GM12878 (cell line): Measurements from ENCODE around the gene DOK7. TPM values are rescaled to one million over a fixed set of nuclear protein-coding genes. Genes with fewer than 3 reads are reported as not detected.

ENCODE experiments used
- ATAC-seq: fragments of 200-7000 bp; cut with Tn5 transposase; 3 replicates; pipeline ENCODE4 v1.9.1; 2020; ENCODE audit warnings: mild to moderate bottlenecking, moderate library complexity
- BruUV-seq: library from RNA; stranded (reverse); fragments of 400-500 nt; replicated peaks from 2 replicates; lab custom pipeline; 2021; lab: Mats Ljungman, UMichigan
- CTCF ChIA-PET: fragments of 300-600 bp; sonication (Branson Sonifier 250); formaldehyde crosslinking; extraction: SDS; loops from one replicate; lab custom pipeline; 2021; ENCODE audit warnings: inconsistent platforms; lab: Yijun Ruan, JAX
- POLR2A ChIA-PET: fragments of 350-600 bp; formaldehyde crosslinking; extraction: SDS; loops from one replicate; lab custom pipeline; 2021; ENCODE audit warnings: inconsistent platforms; lab: Charles Lee
- RAD21 ChIA-PET: fragments of 300-600 bp; sonication (Branson Sonifier 250); formaldehyde crosslinking; loops from one replicate; lab custom pipeline; 2023; ENCODE audit warnings: antibody characterized with exemption; ENCODE audit not compliant: unreplicated experiment; lab: Charles Lee
- SMC1A ChIA-PET: fragments of 300-600 bp; sonication (Branson Sonifier 250); formaldehyde crosslinking; loops from one replicate; lab custom pipeline; 2023; ENCODE audit not compliant: unreplicated experiment, uncharacterized antibody; lab: Charles Lee
- DNase-seq: peaks from one replicate; pipeline ENCODE4 v3.0.0-alpha.2; 2011; ENCODE audit warnings: low read depth, low spot score
- FAIRE-seq: peaks from 3 replicates; lab custom pipeline; 2011; peaks lifted over from hg19 to GRCh38; lab: Jason Lieb, UNC
- H2AFZ ChIP-seq: 2 replicates; pipeline ENCODE4 v1.6.0; 2011; ENCODE audit warnings: low read depth, low read length, control low read depth; ENCODE audit not compliant: control insufficient read depth
- H3K27ac ChIP-seq: 2 replicates; pipeline ENCODE4 v1.5.1; 2011; ENCODE audit warnings: control low read depth; ENCODE audit not compliant: control insufficient read depth, insufficient read depth
- H3K27me3 ChIP-seq, 2 experiments: replicated peaks in 1 of 2; 2 replicates each; pipeline versions ENCODE4 v1.6.0 to v1.6.1; 2011; ENCODE audit warnings: low read length in 1 of 2; ENCODE audit not compliant: control insufficient read depth in 2 of 2, insufficient read depth in 2 of 2
- H3K36me3 ChIP-seq, 2 experiments: 2 replicates each; pipeline ENCODE4 v1.5.1; 2011; ENCODE audit warnings: low read length in 1 of 2; ENCODE audit not compliant: control insufficient read depth in 2 of 2, insufficient read depth in 2 of 2
- H3K4me1 ChIP-seq: 2 replicates; pipeline ENCODE4 v1.6.1; 2011; ENCODE audit warnings: mild to moderate bottlenecking, low read length, moderate library complexity, mixed read lengths; ENCODE audit not compliant: control insufficient read depth, insufficient read depth
- H3K4me2 ChIP-seq: 2 replicates; pipeline ENCODE4 v1.6.0; 2011; ENCODE audit warnings: control low read depth; ENCODE audit not compliant: control insufficient read depth, insufficient read depth
- H3K4me3 ChIP-seq: fragments of 200-600 bp; sonication (generic); 2 replicates; pipeline ENCODE4 v1.5.1; 2016
- H3K79me2 ChIP-seq: 2 replicates; pipeline ENCODE4 v1.6.0; 2011; ENCODE audit warnings: low read length; ENCODE audit not compliant: control insufficient read depth, insufficient read depth
- H3K9ac ChIP-seq: 2 replicates; pipeline ENCODE4 v1.8.0; 2011; ENCODE audit warnings: low read length, control low read depth, mixed read lengths; ENCODE audit not compliant: control insufficient read depth, insufficient read depth
- H3K9me3 ChIP-seq: replicated peaks from 3 replicates; pipeline ENCODE4 v1.5.1; 2011; ENCODE audit warnings: mild to moderate bottlenecking, low read length; ENCODE audit not compliant: control insufficient read depth, insufficient read depth
- H4K20me1 ChIP-seq: 2 replicates; pipeline ENCODE4 v1.6.0; 2011; ENCODE audit not compliant: control insufficient read depth, insufficient read depth
- PML ChIP-seq: IDR thresholded peaks from 2 replicates; pipeline ENCODE4 v1.6.1; 2012; ENCODE audit warnings: low read length, inconsistent platforms
- REST ChIP-seq: IDR thresholded peaks from 2 replicates; pipeline ENCODE4 v1.6.1; 2012; ENCODE audit warnings: mild to moderate bottlenecking, low read depth, low read length
- WGBS: methylation state at CpG from one replicate; pipeline ENCODE4 v1.1.6; 2016; ENCODE audit warnings: low lambda C conversion rate; ENCODE audit not compliant: insufficient replicate concordance, insufficient coverage; ENCODE audit errors: missing lambda C conversion rate; 5-methylcytosine and 5-hydroxymethylcytosine counted together
- in situ Hi-C: fragments of 300-500 bp; cut with MboI; formaldehyde crosslinking; loops from 9 replicates; pipeline ENCODE4 v1.14.3; 2018; ENCODE audit warnings: mixed read lengths
- intact Hi-C: fragments of 100-400 bp; cut with micrococcal nuclease; formaldehyde crosslinking; loops from one replicate; pipeline ENCODE4 v1.14.2; 2022; ENCODE audit not compliant: unreplicated experiment
- polyA plus RNA-seq, 11 experiments: library from polyadenylated mRNA; depleted of rRNA in 4 of 11; unstranded in 6 of 11; stranded (reverse) in 5 of 11; fragments of >200 nt; fragmentation: Nextera tagmentation in 4 of 11; fragmentation: Illumina TruSeq in 1 of 11; extraction: Ambion mirVana in 4 of 11; extraction: Trizol in 1 of 11; gene quantifications; 1 replicate in 1 of 11; 2 replicates in 10 of 11; pipeline versions ENCODE4 v1.2.1 to v1.2.3, GENCODE V29; 2011 to 2016; ENCODE audit warnings: inconsistent platforms in 2 of 11, missing spikeins in 2 of 11, low read depth in 1 of 11
- total RNA-seq, 4 experiments: library from RNA; depleted of rRNA in 3 of 4; stranded (reverse); fragments of >200 nt in 3 of 4; fragmentation: Illumina TruSeq in 1 of 4; extraction: Trizol in 1 of 4; gene quantifications; 2 replicates each; pipeline versions ENCODE4 v1.2.1 to v1.2.3, GENCODE V29; 2013 to 2021

DOK7 gene
- total and polyA plus RNA-seq, 10 of the 15 experiments (the other 5 are each of a cell fraction or from before 2014, with no cell fraction given), result 0.04 to 0.46 (median 0.18) TPM; not detected in 4

GRCh38 chr4:3531318-3531878 lies 68.3 kb downstream of the DOK7 start:
- peak overlapping the region; percentile 72; the same call in 1 of the 2 replicates for H3K9ac ChIP-seq
- BruUV-seq, result TSS peak; percentile 72
- SMC1A ChIA-PET, result interaction anchor here (0.6 kb wide), 1 partner anchor 177 kb away, joined by 3 read pairs; no protein-coding TSS in a partner anchor
- WGBS, result 4% methylated on average over 17 of the region's 17 CpGs
- DNase-seq, result no peak
- H3K36me3 ChIP-seq, result peaks cover 0 to 1% of the 10 kb centered on the region in 2 experiments; a peak in 1 of 4 replicates
- no peaks in the 10 kb centered on the region for H3K9me3 ChIP-seq
- H3K4me2 ChIP-seq, result peak overlapping the region; percentile 91
- RAD21 ChIA-PET, result no interaction called here
- H3K4me1 ChIP-seq, result peaks cover 13% of the 10 kb centered on the region
- in situ Hi-C loops (no loop called here), intact Hi-C loops (no loop called here)
- peak overlapping the region; percentile 87 for H3K4me3 ChIP-seq
- TF ChIP-seq REST, result no peak
- 0 out of 2 replicates have a peak, but pooled peaks have one; percentile 8 for TF ChIP-seq PML
- no peak for FAIRE-seq
- CTCF ChIA-PET, result no interaction called here
- no peak overlapping the region for H2AFZ ChIP-seq
- ATAC-seq, result peak; percentile 2; the same call in 1 of the 3 replicates
- H3K27ac ChIP-seq, result 0 out of 2 replicates have a peak overlapping the region, but pooled peaks have one; percentile 43
- H3K27me3 ChIP-seq, result no peaks in the 10 kb centered on the region
- POLR2A ChIA-PET, result no interaction called here
- H3K79me2 ChIP-seq, result peaks cover 18% of the 10 kb centered on the region
- H4K20me1 ChIP-seq, result peaks cover 4% of the 10 kb centered on the region; the same call in 1 of the 2 replicates
